ENCODE measurements around the gene GATA5.

DNA sequence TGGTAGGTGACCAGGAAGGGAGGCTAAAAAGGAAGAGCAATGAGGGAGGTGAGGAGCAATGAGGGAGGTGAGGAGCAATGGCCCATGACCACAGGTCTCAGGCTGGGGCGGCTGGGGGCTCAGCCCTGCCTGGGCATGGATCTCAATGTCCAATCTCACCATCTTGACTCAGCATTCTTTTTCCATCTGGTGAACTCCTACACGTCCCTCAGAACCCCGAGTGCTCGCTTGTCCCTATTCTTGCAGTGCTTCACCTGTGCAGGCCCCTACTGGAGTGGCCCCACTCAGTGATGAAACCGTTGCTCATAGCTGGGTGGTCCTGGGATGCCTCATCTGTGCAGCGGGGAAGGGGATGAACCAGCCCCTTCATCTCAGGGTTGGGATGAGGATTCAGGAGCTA, 31.5 kb downstream of the GATA5 start:
- TF ChIP-seq, protein P1, sequence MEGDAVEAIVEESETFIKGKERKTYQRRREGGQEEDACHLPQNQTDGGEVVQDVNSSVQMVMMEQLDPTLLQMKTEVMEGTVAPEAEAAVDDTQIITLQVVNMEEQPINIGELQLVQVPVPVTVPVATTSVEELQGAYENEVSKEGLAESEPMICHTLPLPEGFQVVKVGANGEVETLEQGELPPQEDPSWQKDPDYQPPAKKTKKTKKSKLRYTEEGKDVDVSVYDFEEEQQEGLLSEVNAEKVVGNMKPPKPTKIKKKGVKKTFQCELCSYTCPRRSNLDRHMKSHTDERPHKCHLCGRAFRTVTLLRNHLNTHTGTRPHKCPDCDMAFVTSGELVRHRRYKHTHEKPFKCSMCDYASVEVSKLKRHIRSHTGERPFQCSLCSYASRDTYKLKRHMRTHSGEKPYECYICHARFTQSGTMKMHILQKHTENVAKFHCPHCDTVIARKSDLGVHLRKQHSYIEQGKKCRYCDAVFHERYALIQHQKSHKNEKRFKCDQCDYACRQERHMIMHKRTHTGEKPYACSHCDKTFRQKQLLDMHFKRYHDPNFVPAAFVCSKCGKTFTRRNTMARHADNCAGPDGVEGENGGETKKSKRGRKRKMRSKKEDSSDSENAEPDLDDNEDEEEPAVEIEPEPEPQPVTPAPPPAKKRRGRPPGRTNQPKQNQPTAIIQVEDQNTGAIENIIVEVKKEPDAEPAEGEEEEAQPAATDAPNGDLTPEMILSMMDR (IDR thresholded peaks at IDR 0.05), result no peak
- TF ChIP-seq POLR2A (IDR thresholded peaks at IDR 0.05) (no peak), EP300 (IDR thresholded peaks at IDR 0.05) (no peak)

Measured in ovary (tissue), 3 donors.